ENCODE data around the gene CRHR1. TPM values are rescaled to one million over a fixed set of nuclear protein-coding genes. Genes with fewer than 3 reads are reported as not detected.
A peak's percentile ranks its signal among the peaks of the same experiment; 100 is the strongest.

Gene CRHR1
- total RNA-seq, 1 experiment from 2014 or later = not detected

DNA sequence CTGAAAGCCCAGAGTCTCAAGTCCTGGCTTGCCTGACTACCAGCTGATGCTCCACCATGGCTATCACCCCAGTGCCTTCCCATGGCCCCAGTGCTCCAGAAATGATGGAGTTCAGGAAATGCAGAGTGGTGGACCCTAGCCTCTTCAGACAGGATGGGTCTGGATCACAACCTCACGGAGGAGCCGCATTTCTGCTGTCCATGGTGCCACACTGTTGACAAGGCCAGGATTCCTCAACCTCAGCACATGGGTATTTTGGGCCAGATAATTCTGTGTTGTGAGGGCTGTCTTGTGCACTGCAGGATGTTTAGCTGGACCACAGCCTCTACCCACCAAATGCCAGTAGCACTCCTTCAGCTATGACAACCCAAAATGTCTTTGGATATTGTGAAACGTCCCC lies 6.7 kb upstream of the CRHR1 start:
- Histone ChIP-seq H4K20me1 (ENCODE audit: insufficient read depth) (0 out of 2 replicates have a peak, but pooled peaks cover 3% of the 10 kb centered on the region), H3K9me3 (ENCODE audit: insufficient read depth, low read depth) (no peaks in the 10 kb centered on the region), H3K79me2 (ENCODE audit: low read depth) (no peaks in the 10 kb centered on the region), H3K4me2 (no peak overlapping the region), H3K36me3 (ENCODE audit: low read depth) (no peaks in the 10 kb centered on the region), H3K4me1 (replicated peaks; ENCODE audit: insufficient read depth) (no peaks in the 10 kb centered on the region), H3F3A (ENCODE audit: insufficient read depth, low read depth) (no peaks in the 10 kb centered on the region), H3K27me3 (ENCODE audit: insufficient read depth, low read depth) (peaks cover 95% of the 10 kb centered on the region), H2AFZ (no peak overlapping the region), H3K4me3 (no peak overlapping the region), H3K9me2 (ENCODE audit: insufficient read depth) (no peaks in the 10 kb centered on the region), H3K27ac (no peak overlapping the region)
- no peak for DNase-seq
- no TSS peak for BruUV-seq (replicated peaks)
- TF ChIP-seq, protein P1, sequence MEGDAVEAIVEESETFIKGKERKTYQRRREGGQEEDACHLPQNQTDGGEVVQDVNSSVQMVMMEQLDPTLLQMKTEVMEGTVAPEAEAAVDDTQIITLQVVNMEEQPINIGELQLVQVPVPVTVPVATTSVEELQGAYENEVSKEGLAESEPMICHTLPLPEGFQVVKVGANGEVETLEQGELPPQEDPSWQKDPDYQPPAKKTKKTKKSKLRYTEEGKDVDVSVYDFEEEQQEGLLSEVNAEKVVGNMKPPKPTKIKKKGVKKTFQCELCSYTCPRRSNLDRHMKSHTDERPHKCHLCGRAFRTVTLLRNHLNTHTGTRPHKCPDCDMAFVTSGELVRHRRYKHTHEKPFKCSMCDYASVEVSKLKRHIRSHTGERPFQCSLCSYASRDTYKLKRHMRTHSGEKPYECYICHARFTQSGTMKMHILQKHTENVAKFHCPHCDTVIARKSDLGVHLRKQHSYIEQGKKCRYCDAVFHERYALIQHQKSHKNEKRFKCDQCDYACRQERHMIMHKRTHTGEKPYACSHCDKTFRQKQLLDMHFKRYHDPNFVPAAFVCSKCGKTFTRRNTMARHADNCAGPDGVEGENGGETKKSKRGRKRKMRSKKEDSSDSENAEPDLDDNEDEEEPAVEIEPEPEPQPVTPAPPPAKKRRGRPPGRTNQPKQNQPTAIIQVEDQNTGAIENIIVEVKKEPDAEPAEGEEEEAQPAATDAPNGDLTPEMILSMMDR (conservative IDR thresholded peaks at IDR 0.05) = no peak
- TF ChIP-seq EZH2 (IDR thresholded peaks at IDR 0.05; ENCODE audit: low read depth) = no peak
- ChIA-PET POLR2A (ENCODE audit: unreplicated experiment) (no interaction called here), CTCF (no interaction called here)
- intact Hi-C loops (cut with micrococcal nuclease; ENCODE audit: unreplicated experiment) = no loop called here

DNA sequence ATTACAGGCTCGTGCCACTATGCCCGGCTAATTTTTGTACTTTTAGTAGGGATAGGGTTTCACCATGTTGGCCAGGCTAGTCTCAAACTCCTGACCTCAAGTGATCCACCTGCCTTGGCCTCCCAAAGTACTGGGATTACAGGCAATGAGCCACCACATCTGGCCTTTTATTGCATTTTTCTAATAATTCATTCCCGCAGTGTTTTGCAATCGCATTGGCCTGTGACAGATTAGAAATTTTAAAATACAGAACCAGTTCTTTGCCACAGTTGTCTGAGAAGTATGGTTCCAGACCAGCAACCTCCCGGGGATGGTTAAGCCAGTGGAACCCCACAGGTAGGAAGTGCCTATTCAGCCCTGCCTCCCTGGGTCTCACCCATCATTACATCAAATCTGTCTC lies 3.2 kb upstream of the CRHR1 start:
- BruUV-seq (replicated peaks) = no TSS peak
- Histone ChIP-seq H3K9me2 (ENCODE audit: insufficient read depth) (no peaks in the 10 kb centered on the region), H3K4me3 (no peak overlapping the region), H3K27me3 (ENCODE audit: insufficient read depth, low read depth) (peaks cover 80% of the 10 kb centered on the region), H3K36me3 (ENCODE audit: low read depth) (no peaks in the 10 kb centered on the region), H3K4me1 (replicated peaks; ENCODE audit: insufficient read depth) (no peaks in the 10 kb centered on the region), H4K20me1 (ENCODE audit: insufficient read depth) (0 out of 2 replicates have a peak, but pooled peaks cover 3% of the 10 kb centered on the region), H3F3A (ENCODE audit: insufficient read depth, low read depth) (no peaks in the 10 kb centered on the region), H2AFZ (no peak overlapping the region), H3K9me3 (ENCODE audit: insufficient read depth, low read depth) (no peaks in the 10 kb centered on the region), H3K4me2 (no peak overlapping the region), H3K79me2 (ENCODE audit: low read depth) (no peaks in the 10 kb centered on the region), H3K27ac (no peak overlapping the region)
- no peak for TF ChIP-seq EZH2 (IDR thresholded peaks at IDR 0.05; ENCODE audit: low read depth)
- TF ChIP-seq, protein P1 (conservative IDR thresholded peaks at IDR 0.05) = no peak
- intact Hi-C loops (cut with micrococcal nuclease; ENCODE audit: unreplicated experiment) = no loop called here
- ChIA-PET POLR2A (ENCODE audit: unreplicated experiment) (no interaction called here), CTCF (no interaction called here)
- DNase-seq = no peak

DNA sequence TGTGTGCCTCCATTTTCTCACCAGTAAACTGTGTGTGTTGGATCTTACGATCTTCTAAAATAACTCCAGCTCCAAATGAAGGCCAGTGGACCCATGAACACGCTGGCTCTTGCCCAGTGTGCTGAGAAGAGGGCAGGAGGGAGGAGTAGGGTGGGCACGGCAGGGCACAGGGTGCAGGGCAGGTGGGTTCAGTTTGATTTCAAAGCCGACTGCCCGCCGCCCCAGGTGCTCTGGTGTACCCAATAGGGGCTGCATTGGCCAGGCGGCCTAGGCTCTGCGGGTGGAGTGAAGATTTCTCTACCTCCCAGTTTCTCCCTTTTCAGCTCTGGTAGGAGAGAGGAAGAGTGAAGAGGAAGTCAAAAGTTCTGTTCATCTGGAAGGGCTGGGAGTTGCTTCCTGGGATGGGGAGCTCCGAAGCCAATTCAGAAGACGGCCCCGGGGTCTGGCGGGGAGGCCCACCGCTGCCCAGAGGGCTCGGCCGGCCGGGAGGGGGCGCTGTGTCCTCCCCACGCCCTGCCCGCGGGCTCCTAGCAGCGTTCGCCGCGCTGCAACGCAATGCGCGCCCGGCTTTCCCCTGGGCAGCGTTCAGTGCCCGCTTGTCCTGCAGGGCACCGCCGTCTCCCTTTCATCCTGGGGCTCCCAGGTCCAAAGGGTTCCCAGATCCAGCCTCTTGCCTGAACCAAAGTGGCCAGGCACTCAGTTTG lies 1.1 kb upstream of the CRHR1 start:
- TF ChIP-seq EZH2 (IDR thresholded peaks at IDR 0.05; ENCODE audit: low read depth) = no peak
- TF ChIP-seq, protein P1 (conservative IDR thresholded peaks at IDR 0.05) = peak; percentile 31; the same call in 1 of the 2 replicates
- intact Hi-C loops (cut with micrococcal nuclease; ENCODE audit: unreplicated experiment) = no loop called here
- POLR2A ChIA-PET (ENCODE audit: unreplicated experiment) = no interaction called here
- Histone ChIP-seq H2AFZ (no peak overlapping the region), H3K4me1 (replicated peaks; ENCODE audit: insufficient read depth) (no peaks in the 10 kb centered on the region), H3K36me3 (ENCODE audit: low read depth) (no peaks in the 10 kb centered on the region), H3K4me2 (no peak overlapping the region), H3F3A (ENCODE audit: insufficient read depth, low read depth) (no peaks in the 10 kb centered on the region), H4K20me1 (ENCODE audit: insufficient read depth) (no peaks in the 10 kb centered on the region), H3K9me2 (ENCODE audit: insufficient read depth) (no peaks in the 10 kb centered on the region), H3K9me3 (ENCODE audit: insufficient read depth, low read depth) (no peaks in the 10 kb centered on the region), H3K79me2 (ENCODE audit: low read depth) (no peaks in the 10 kb centered on the region), H3K27ac (no peak overlapping the region), H3K27me3 (ENCODE audit: insufficient read depth, low read depth) (peaks cover 82% of the 10 kb centered on the region), H3K4me3 (no peak overlapping the region)
- BruUV-seq (replicated peaks) = no TSS peak
- CTCF ChIA-PET = interaction anchor here (0.6 to 0.7 kb wide), 2 partner anchors 48 to 139 kb away, joined by 3 read pairs; no protein-coding TSS in a partner anchor
- DNase-seq = no peak
